HG03159 (cell line): ENCODE measurements around the gene NLGN4X.

Source experiments
- ATAC-seq: cut with Tn5 transposase; IDR thresholded peaks from one replicate; pipeline ENCODE4 v1.9.1; 2021; ENCODE audit warnings: mild to moderate bottlenecking, moderate library complexity; ENCODE audit not compliant: unreplicated experiment

The NLGN4X gene

GRCh38 chrX:6159468-6159867, 69.2 kb downstream of the NLGN4X start:
- ATAC-seq = no peak

GRCh38 chrX:6151971-6152370, 76.7 kb downstream of the NLGN4X start:
- no peak for ATAC-seq

- ATAC-seq = no peak
Observed at GRCh38 chrX:6149060-6149872, 79.4 kb downstream of the NLGN4X start.

GRCh38 chrX:6134255-6134654, 94.4 kb downstream of the NLGN4X start:
- ATAC-seq = no peak

- ATAC-seq = no peak
Observed at GRCh38 chrX:6132970-6133369, 95.7 kb downstream of the NLGN4X start.

GRCh38 chrX:6131287-6131686, 97.4 kb downstream of the NLGN4X start:
- no peak for ATAC-seq

GRCh38 chrX:6129195-6129594, 99.5 kb downstream of the NLGN4X start:
- ATAC-seq = no peak

- ATAC-seq = no peak
Observed at GRCh38 chrX:6120329-6120728, 108.3 kb downstream of the NLGN4X start.

- ATAC-seq = peak; percentile 76
Observed at GRCh38 chrX:6095469-6095868, 133.2 kb downstream of the NLGN4X start.

GRCh38 chrX:6074532-6074931, 154.1 kb downstream of the NLGN4X start:
- no peak for ATAC-seq

- ATAC-seq = no peak
Observed at GRCh38 chrX:6071731-6072130, 156.9 kb downstream of the NLGN4X start.

- ATAC-seq = no peak
Observed at GRCh38 chrX:6067600-6067999, 161.1 kb downstream of the NLGN4X start.

- ATAC-seq = no peak
Observed at GRCh38 chrX:6053141-6053540, 175.5 kb downstream of the NLGN4X start.

- no peak for ATAC-seq
Observed at GRCh38 chrX:6052111-6052745, 176.4 kb downstream of the NLGN4X start.

- ATAC-seq = no peak
Observed at GRCh38 chrX:6049132-6049531, 179.5 kb downstream of the NLGN4X start.

GRCh38 chrX:6041630-6042029, 187.0 kb downstream of the NLGN4X start:
- no peak for ATAC-seq

- ATAC-seq = no peak
Observed at GRCh38 chrX:6029014-6029413, 199.7 kb downstream of the NLGN4X start.

- ATAC-seq = no peak
Observed at GRCh38 chrX:6026980-6027379, 201.7 kb downstream of the NLGN4X start.

GRCh38 chrX:6026429-6026828, 202.2 kb downstream of the NLGN4X start:
- no peak for ATAC-seq

- no peak for ATAC-seq
Observed at GRCh38 chrX:6024204-6024603, 204.5 kb downstream of the NLGN4X start.

GRCh38 chrX:6021316-6022091, 207.2 kb downstream of the NLGN4X start:
- peak; percentile 92 for ATAC-seq

- ATAC-seq = no peak
Observed at GRCh38 chrX:6019076-6019475, 209.6 kb downstream of the NLGN4X start.
